HG02885 (cell line): ENCODE data around the gene GRPEL2.

Source experiments
- ATAC-seq: cut with Tn5 transposase; IDR thresholded peaks from one replicate; pipeline ENCODE4 v1.9.1; 2021; ENCODE audit warnings: mild to moderate bottlenecking; ENCODE audit not compliant: unreplicated experiment, poor library complexity

The GRPEL2 gene, protein sequence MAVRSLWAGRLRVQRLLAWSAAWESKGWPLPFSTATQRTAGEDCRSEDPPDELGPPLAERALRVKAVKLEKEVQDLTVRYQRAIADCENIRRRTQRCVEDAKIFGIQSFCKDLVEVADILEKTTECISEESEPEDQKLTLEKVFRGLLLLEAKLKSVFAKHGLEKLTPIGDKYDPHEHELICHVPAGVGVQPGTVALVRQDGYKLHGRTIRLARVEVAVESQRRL

DNA sequence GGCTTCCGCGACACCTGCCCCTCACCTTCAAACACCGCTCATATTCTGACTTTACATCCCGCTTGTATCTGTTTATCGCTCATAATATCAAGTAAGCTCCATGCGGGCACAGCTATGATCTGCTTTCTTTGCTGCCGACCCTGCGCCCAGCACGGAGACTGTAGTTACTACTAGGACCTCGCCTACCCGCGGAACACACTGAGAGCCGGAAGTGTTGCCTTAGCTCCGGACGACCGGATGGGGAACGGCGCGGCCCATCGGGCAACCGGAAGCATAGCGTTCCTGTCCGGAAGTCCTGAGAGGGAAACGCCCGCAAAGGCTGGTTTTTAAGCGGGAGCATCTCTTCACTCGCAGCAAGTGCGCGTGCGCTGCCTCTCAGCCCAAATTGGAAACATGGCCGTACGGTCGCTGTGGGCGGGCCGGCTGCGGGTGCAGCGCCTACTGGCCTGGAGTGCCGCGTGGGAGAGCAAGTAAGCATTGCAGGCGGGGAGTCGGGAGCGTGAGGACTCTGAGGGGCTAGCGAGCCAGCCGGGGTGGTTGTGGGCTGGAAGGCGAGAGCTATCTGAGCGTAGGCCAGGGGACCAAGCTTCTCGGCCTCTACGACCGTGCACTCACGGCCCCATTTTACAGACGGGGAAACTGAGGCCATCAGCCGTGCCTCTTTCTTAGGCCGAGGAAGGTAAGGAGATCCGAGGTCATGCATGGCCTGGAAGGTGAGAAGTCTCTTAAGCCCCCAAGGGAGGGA is at the start of gene GRPEL2:
TSS of gene GRPEL2 (plus strand) at position 353 of the 745 bp plus-strand sequence. CDS start at position 394, 41 bp downstream.
- ATAC-seq: peak; percentile 98

DNA sequence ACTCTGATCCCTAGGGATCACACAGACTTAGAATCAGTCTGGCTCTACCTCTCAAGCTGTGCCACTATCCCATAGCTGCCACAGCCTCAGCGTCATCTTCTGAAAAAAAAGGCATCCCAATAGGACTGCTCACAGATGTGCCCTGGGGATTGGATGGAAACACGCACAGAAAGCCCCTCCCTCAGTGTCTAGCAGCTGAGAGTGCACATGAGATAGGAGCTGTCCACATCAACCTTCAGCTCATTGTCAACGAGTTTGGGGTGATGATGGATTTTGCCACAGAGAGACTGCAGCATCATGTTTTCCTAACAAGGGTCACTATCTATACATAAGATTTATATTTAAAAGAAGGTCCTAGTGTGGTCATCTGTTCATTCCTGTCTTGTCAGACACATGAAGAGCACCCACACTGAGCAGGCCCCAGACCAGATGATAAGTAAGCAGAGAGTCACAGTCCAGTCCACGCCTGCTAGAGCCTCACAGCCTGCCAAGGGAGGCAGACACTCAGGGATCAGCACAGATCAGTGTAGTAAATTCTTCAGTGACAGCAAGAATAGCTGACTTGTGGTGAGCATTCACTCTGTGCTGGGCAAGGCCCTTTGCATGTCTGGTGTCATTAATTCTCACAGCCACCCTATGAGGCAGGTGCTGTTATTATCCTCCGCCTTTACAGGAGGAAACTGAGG is 47.8 kb upstream of the GRPEL2 start:
- ATAC-seq: no peak

DNA sequence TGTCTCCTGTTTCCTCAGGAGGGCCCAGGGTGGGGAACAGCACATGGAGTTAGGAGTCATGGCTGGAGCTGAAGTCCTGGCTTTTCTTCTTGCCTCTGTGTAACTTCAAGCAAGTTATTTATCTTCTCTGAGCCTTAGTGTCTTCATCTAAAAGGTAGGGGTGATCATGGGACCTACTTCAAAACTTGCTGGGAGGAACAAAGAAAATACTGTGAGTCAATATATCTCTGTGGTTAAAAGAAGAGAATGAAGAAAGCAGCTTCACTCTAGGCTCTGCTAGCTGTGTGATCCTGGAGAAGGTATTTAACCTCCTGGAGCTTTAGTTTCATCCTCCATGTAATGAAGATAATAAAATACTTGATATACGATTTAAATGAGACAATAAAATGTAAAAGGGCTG is 47.1 kb upstream of the GRPEL2 start:
- ATAC-seq: no peak

DNA sequence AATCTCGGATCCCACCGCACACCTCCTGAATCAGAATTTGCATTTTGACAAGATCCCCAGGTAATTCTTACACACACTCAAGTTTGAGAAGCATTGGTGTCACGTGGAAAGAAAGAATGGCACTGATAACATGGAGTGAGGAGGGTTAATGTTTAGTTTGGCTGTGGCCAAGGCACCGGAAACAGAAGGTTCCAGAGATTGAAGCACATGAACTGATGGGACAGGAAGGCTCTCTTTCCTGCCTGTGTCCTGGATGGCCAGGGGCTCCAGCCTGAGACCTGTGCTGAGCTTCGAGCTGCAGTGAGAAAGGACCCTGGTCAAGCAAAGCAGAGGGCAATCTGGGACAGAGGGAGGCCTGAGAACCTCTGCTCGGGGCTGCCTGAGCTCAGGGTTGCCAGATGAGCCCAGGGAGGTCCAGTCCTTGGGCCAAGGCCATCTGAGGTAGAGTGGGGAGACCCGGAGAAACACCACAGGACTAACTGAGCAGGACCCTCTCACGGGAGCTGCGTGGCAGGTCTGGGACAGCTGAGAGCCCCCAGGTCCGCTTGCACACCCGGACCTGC is 46.4 kb upstream of the GRPEL2 start:
- no peak for ATAC-seq

DNA sequence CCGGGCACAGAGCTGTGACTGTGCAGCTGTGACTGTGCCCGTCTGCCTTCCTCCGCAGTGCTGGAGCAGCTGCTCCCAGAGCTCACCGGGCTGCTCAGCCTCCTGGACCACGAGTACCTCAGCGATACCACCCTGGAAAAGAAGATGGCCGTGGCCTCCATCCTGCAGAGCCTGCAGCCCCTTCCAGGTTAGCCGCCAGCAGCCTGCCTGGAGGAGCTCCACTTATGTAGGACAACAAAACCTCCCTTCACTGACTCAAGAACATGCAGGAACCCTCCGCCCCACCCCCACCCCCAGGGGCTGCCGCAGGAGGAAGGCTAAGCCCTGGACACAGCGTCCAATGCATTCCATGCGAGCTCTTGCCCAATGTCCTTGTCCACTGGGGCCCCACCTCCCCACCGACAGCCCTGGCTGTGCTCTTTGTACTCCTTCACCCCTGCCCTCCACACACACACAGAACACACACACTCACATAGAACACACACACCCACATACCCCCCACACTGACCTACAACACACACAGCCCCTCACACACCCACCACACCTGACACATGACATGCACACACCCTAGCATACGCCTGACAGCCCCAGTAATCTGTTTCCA is 45.7 kb upstream of the GRPEL2 start:
- ATAC-seq: no peak

DNA sequence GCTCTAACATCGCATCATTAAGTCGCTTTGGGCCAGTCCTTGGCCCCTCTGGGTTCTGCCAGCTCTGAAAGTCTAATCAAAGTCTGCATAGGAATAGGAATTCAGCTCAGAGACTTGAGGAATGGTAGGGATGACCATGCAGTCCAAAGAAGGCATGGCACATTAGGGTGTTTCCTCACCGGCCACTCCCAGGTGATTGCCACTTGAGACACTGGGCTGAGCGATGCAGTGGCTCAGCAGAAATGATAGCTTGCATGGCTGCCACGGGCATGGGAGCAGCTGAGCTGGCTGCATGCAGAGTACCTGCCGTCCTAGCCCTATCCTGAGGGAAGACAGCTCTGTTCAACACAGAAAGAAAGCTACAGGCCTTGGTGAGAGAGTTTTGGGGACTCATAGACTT is 44.9 kb upstream of the GRPEL2 start:
- no peak for ATAC-seq

DNA sequence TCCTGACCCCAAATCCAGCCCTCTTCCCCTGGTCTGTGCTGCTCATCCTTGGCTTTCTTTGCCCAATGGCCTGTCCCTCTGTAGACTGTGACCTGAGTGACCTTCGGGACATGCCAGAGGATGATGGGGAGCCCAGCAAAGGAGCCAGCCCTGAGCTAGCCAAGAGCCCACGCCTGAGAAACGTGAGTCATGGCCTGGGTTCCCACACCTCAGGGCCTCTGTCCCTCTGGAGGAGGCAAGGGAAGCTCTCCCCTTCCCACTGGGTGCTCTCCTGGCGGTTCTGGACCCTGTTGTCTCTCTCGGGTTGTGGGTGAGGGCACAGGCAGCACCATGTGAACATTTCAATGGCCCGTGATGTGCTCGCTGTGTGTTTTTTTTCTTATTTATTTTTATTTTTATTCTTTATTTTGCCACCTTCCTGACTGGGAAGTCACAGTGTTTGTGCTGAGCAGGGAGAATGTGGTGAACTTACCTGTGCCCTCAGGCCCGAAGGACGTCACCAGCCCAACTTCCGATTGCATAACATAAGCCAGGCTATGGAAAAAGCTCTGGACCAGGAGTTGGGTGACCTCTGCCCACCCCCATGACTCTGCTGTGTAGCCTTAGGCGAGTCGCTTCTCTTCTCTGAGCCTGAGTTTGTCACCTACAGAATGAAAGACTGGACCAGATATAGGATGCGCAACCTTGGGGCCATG is 44.1 kb upstream of the GRPEL2 start:
- ATAC-seq: no peak

DNA sequence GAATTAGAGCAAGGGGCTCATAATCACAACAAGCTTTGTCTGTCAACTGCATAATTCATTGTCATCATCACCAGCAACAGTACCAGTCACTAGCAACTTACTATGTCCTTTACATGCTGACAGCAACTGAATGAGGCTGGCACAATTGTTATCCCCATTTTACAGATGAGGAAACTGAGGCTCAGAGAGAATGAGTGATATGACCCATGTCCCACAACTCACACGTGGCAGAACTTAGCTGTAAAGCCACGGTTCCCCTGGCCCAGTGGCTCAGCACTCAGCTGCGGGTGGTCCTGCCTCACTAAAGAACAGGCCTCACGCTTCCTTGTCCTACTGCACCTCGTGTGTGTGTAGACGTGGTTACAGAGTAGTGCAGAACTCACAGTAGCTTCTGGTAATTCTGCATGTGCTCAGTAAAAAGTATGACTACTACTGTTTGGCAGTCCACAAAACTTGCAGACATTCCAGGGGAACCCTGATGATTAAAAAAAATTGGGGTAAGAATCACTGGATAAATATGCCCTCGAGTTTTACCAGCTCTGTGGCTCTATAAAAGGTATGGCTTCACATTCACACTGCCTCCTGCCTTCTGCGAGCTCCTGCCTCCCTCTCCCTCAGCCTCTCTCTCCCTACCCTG is 43.4 kb upstream of the GRPEL2 start:
- ATAC-seq: no peak

DNA sequence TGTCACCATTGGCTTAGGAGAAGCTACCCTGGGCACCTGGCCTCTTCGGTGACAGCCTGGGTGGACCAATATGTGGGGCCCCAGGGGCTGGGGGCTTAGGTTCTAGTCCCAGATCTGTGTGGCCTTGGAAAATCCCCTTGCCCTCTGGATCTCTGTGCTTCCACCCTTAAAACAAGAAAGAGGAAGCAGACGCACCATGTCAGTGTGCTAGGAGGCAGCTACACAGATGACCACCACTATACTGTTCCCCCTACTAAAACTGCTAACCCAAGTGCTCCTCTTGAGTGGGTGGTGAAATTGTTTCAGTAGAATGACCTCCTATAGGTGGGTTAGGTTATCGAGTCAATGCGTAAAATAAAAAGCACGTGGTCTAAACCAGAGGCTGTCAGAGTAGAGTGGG is 42.7 kb upstream of the GRPEL2 start:
- ATAC-seq: no peak

DNA sequence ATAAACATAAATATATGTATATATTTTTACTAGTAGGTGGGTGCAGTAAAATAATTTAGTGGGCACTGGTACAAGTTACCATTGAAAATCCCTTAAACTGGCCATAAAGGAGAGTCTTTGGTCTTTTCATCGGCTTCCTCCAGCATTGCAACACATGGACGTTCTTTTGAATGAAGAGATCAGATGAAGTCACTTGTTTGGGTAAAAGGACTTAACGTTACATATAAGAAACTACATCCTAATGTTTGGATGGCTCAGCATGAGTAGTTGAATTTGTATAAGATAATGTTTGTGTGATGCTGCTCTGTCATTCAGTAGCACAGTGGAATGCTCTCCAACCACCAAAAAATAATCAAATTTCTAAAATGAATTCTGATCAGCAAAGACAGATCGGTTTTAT is 42.1 kb upstream of the GRPEL2 start:
- ATAC-seq: no peak

DNA sequence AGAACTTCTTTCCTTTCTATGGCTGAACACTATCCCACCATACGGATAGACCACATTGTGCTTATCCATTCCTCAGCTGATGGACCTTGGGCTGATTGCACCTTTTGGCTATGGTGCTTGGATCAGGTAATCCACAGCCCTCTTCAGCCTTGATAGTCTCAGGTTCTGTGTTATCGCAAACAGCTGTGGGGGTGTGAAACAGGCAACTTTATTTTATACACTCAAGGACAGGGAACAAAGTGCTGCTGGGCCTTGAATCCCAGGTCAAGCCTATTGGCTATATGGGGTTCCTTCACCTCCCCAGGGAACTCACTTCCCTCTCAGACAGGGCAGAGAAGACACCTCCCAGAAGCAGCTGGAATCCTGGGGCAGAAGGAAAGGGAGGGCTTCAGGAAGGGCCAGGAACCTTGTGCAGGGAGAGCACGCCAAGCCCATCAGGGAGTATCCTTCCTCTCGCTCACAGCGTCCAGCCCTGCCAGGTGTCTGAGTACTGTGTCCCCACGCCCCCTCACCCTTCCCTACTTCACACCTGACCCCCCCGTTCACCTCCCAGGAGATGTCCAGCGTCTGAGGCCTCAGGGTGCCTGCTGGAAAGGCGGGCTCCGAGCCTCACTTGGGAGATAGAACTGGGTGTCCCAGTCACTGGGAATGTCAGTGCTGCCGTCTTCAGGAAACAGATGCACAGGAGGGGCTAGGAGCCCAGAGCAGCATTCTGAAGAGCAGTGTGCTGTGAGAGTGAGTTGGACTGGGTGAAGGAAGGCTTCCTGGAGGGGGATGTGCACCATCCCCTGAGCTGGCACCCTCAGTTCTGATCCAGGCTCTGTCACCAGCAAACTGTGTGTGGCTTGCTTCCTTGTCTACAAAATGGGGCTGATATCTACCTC is 40.9 kb upstream of the GRPEL2 start:
- no peak for ATAC-seq

DNA sequence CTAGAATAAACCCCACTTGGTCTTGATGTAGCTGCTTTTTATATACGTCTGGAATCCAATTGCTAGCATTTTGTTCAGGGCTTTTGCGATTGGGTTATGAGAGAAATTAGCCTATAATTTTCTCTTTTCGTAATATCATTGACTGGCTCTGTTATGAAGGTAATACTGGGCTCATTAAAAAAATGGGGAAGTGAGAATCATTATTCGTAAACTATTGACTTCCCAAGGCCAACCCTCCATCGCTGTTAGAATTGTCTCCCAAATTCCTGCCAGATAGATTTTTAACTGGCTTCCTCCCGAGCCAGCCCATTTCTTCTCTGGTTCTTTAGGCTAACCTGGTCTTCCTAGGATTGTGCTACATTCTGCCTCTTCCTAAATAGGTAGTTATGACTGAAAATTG is 35.9 kb upstream of the GRPEL2 start:
- no peak for ATAC-seq

DNA sequence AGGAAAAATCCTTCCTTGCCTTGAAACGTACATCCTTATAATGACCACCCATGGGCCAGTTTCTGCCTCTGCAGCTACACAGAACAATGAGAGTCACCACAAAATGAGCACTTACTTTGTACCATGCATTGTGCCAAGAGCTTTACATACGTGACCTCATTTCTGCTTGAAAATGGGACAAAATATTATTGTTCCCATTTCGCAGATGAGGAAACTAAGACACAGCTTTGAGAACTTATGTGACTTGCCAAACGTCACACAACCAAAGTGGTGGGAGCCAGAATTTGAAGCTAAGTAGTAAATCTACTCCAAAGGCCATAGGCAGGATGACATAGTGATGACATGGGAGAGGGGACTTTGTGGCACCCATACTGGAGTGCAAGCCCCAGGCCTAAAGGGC is 34.8 kb upstream of the GRPEL2 start:
- ATAC-seq: no peak

DNA sequence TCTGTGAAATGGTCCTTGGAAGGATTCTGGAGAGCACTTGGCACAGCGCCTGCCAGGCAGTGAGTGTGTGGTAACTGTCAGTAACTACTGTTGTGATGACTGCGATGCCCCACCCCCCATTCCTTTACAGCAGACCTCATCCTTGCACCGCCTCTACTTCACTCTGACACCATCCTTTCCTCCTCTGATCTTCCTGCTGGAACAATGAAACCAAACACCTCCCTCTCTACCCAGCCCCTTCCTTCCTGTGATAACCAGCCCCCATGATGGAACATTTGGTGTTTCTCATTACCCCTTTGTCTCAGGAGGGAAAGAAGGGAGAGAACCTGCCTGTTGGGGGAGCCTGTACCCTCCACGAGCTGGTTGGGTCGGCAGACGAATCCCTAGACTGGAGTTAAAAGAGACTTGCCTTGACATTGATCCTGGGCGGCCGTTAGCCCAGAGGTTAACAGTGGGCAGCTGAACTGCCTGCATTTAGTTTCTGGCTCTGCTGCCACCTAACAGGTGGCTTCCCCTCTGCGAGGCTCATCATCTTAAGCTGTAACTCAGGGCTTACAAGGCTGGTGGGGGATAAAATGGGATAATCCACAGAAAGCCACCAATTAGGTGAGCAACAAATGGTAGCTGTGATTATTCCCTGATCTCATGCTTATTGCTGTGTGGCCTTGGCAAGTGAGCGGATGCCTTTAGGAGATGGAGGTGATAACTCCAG is 34.2 kb upstream of the GRPEL2 start:
- no peak for ATAC-seq

DNA sequence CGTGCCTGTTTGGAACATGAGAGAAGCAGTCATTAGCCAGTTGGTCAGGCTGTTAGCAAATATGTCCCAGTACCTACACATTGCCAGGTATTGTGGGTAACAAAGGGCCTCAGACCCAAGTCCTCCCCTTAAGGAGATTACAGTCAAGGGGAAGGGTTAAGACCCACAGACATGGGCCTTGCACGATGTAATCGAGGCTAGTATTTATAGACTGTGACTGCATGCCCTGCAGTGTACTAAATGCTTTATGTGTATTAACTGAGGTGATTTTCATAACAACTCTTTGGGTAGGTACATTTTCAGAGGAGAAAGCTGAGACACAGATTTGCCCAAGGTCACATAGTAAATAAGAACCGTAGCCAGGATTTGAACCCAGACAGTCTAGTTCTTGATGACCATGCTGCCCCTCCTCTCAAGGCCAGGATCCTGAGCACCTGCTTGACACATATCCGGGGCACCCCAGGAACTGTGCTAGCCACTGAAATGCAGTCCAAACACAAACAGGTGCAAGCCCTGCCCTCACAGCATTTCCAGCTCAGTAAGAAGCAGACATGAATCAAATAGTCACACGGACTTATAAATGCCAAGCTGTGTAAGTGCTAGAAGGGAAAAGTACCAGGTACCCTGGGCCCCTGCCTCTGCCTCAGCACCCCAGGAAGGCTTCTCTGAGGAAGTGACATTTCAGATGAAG is 32.0 kb upstream of the GRPEL2 start:
- no peak for ATAC-seq

DNA sequence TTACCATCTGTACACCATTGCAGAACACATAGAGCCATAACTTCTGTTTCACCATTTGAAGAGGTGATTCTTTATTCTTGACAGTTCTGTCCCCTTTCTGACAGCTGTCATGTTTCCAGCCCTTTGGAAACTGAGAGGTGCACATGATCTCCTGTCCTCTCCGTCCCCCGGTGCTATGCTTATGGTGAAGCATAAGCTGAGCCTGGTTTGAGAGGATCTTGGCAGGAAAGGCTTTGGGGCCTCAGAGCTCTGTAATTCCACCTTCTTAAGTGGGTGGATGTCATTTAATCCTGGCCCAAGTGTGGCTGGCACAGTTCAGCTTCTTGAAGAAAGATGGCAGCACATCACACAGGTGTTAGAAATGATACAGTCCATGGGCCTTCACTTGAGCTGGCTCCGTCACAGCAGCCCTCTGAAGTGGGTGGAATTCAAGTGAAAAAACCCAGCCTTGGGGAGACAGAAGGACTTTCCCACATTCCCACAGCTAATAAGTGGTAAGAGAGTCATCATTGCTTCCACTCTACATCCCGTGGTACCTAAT is 30.7 kb upstream of the GRPEL2 start:
- ATAC-seq: no peak

DNA sequence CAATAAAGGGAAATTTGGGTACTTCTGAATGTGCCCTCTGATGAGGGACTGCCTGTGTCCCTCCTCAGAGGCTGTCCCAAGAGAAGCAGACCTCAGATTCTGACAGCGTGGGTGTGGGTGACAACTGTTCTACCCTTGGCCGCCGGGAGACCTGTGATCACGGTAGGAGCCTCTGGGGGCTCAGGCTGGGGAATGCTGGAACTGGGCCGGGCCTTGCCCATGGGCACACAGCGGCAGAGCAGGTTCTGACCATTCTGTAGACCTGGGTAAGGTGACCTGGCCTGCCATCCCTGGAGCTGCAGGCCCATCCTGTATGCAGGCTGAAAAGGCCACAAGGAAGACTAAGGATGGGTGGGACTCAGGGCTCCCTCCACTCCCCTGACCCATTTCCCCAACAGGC is 29.5 kb upstream of the GRPEL2 start:
- no peak for ATAC-seq
